HG03196 (cell line): ENCODE data around the gene AKT3.
A peak's percentile ranks its signal among the peaks of the same experiment; 100 is the strongest.

ENCODE experiments used
- ATAC-seq: cut with Tn5 transposase; IDR thresholded peaks from one replicate; pipeline ENCODE4 v1.9.1; 2021; ENCODE audit not compliant: unreplicated experiment

Gene AKT3

GRCh38 chr1:243732637-243733036 lies 117.4 kb downstream of the AKT3 start:
- no peak for ATAC-seq

GRCh38 chr1:243731974-243732625 lies 117.9 kb downstream of the AKT3 start:
- ATAC-seq = no peak

GRCh38 chr1:243731301-243731891 lies 118.6 kb downstream of the AKT3 start:
- ATAC-seq = no peak

DNA sequence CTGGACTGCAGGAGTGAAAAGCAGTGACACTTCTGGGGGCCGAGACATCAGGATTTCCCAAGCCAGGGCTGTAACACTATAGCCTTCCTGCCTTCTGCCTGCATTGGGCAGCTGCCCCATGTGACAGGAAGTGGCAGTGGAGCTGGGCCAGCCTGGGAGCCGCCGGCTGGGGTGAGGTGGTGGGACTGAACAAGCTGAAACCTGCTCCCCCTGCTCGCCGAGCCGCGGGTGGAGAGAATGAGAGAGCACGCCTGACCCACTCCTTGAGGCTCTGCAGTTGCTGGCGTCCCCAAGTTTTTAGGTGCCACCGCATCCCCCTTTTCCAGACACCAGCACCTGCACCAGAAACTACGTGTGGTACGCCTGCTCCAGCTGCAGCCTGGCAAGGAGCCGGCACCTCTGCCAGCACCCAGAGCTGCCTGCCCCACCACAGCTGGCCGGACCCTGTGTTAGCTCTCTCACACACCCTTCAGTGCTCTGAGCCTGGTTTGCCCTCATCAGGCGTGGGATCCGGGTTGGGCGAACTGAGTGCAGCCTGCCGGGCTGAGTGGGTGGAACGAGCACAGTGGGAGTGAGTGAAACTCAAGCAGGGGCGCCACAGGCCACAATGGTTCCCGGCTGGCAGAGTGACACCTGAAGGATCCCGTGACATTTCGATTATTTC lies 119.4 kb downstream of the AKT3 start:
- ATAC-seq = no peak

DNA sequence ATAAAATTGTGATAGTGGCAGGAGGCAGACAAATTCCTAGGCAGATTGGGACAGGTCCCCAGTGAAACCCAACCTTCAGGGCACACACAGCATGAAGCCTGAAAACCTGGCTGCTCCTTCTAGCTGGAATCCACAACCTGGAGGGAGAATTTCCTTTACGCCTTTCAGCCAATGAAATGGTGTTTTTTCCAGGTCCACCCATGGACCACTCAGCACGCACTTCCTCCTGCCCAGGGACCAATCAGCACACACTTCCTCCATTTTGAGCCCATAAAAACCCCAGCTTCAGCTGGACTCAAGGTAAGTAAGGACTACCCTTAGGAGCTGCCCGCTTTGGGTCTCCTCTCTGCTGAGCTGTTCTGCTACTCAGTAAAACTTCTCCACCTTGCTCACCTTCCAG lies 120.1 kb downstream of the AKT3 start:
- ATAC-seq = no peak

DNA sequence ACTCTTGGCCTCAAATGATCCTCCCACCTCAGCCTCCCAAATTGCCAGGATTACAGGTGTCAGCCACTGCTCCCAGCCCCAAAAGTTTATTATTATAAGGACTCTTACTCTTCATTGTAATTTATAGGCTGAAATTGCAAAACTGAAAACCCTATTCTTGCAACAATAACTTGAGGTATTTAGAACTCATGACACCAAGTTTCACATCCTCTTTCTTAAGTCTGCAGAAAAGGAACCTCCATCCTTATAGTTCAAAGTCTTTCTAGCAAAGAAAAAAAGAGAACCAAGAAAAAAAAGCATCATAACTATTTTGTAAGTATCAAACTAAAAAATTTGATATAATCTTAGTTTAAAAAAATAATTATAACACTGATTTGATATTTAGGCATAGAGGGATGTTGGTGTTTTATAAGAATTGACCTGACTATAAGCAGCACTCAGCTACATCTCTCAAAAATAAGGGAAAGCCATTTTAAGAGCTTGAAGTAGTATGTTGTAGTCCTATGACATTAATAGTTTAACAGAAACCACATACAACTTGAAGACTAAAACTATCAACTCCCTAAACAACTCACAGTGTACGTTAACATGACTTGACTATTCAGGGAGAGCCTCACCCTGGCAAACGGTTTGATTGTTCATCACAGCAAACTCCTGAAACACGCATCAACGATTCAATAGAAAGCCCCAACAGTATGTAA lies 122.4 kb downstream of the AKT3 start:
- peak; percentile 88 for ATAC-seq

DNA sequence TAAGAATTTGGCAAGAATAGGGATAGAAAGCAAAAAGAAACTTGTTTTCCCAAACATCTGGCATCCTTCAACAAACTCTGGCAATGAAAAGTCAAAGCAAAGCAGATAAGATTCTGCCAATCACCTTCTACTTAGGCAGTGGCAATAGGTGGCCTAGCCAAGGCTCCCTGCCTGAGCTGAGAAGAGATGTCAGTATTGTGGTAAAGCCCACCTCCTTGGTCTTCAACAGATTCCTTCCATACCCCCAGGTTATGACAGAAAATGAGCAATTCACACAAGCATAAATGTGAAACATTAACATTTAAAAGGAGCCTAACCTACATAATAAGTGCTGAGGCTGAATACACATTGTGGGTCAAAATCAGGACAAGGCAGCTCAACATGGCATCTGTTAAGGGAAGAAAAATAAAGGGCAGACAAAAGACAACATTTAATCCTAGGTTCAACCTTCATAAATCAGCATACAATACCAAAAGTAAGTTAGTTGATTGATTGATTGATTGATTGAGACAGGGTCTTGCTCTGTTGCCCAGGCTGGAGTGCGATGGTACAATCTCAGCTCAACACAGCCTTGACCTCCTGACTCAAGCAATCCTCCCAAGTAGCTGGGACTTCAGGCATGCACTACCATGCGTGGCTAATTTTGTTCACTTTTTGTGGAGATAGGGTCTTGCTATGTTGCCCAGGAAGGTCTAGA lies 123.1 kb downstream of the AKT3 start:
- peak; percentile 22 for ATAC-seq

DNA sequence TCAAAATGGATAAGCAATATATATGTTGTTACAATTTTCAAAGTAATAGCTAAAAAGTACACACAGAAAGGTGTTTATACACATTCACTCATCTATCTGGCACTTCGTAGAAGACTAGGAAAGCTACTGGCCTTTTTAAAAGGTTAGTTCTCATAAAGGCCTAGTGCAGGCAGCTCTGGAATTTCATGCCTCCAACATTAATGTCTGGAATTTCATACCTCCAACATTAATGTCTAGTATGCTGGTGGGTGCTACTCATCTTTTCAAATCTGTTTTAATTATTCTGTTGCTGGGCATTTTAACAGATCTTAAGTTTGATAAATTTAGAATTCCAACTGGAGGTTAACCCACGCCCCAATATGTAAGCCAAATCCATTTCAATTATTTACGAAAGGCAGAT lies 124.2 kb downstream of the AKT3 start:
- no peak for ATAC-seq

DNA sequence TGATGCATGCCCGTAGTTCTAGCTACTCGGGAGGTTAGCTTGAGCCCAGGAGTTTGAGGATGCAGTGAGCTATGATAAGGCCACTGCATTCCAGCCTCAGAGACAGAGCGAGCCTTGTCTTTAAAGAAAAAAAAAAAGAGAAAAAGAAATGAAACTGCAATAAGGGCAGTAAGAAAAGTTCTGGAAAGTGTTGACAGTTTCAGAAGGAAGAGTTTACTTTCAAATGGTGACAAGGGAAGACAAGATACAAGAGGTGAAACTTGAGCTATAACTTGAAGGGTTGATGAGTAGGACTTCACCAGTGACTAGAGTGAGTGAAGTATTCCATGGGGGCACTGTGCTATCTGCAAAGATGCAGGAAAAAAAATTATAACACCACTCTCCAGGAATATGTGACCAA lies 125.0 kb downstream of the AKT3 start:
- no peak for ATAC-seq

DNA sequence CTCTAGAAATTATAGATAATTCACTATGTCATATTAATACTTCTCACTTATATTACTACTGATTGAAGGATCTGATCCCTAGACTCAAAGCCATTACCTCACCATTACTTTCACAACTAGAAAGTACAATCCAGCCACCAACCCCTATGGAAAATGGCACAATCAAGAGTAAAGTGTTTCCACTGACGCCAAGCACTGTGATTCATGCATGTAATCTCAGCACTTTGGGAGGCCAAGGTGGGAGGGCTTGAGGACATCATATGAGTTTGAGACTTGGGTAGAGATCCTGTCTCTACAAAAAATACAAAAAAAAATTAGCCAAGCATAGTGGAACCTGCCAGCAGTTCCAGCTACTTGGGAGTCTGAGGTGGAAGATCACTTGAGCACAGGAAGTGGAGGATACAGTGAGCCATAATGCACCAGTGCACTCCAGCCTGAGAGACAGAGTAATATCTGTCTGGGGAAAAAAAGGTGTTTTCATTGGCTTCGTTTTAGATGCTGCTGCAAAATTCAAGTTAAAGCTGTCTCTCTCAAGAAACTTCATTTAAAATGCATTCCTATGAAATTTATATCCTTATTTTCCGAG lies 126.5 kb downstream of the AKT3 start:
- ATAC-seq = no peak

GRCh38 chr1:243723050-243723449 lies 127.0 kb downstream of the AKT3 start:
- ATAC-seq = no peak

DNA sequence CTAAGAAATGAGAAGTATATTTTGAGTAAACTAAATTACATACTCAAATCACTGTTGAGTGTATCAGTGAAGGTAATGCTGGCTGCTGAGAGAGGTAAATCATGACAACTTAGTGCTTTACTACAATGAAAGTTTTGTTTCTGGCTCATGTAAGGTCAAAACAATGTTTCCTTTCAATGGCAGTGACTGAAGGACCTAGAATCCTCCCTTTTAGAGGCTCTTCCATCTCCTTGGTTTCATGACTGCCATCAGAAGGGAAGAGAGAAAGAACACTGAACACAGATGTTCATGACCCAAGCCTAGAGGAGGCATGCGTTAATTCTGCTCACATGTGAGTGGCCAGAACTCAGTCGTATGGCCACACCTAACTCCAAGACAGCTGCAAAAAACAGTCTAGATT lies 130.6 kb downstream of the AKT3 start:
- ATAC-seq = no peak

GRCh38 chr1:243718893-243719292 lies 131.2 kb downstream of the AKT3 start:
- no peak for ATAC-seq

DNA sequence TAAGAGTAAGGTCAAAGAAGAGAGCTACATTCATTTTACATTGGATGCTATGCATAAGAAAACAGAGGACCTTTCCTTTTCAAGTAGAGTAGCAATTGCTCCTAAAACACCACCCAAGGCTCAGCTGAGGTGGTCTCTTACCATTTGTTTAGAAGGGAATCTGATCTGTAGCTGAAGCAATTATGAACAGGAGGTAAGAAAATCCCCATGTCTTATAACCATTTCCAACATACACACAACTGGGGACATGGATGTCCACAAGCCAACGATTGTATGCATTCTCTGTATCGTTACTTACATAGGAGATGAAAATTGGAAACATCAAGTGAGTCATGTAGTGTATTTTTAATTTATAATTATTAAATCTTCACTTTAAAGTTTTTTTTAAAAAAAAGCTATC lies 132.0 kb downstream of the AKT3 start:
- no peak for ATAC-seq

GRCh38 chr1:243716906-243717305 lies 133.1 kb downstream of the AKT3 start:
- ATAC-seq = no peak

DNA sequence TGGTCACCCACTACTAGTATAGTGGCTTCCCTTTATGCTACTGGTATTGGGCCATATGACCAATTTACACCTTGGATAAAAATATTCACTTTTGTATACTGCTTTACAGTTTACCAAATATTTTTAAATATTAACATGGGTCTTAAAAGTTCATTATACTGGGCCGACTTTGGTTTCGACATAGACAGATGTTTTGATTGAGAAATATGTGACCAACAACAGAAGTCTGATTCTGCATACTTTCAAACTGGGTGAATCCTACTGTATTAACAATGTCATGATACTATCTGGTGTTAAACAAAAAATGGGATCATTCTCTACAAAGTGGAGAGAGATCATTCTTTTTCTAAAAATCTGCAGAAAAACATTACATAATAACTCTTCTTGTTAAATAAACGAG lies 134.8 kb downstream of the AKT3 start:
- ATAC-seq = no peak

DNA sequence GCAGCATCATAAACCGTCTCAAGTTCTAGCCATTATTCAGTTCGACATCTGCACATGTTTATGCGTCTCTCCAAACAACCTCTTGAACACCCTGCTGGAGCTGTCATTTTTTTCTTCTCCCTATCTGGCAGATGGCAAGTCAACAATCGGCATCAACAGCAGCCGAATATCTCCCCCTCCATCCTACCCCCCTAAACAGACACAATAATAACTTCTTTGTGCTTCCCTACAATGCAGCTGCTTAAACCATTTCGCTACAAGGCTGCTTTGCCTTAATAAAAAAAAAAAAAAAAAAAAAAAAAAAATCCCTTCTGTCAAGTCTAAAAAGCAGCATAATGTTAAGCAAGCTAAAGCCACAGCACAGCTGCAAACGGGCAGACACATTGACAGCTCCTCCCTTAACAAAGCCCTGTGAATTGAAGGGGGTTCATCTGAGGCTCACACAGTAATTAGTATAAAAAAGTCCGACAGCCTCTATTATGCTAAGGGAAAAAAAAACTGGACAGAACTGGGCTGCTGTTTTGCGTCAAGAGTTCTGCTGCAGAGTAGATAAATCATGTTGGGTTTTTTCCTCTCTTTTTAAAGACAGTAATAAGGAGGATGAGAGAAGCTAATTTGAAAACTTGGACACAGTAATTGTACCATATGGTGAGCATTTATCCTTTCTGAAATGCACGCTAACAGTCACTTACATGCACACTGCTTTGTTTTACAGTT lies 136.4 kb downstream of the AKT3 start:
- no peak for ATAC-seq

GRCh38 chr1:243712941-243713340 lies 137.1 kb downstream of the AKT3 start:
- ATAC-seq = no peak

GRCh38 chr1:243712242-243712641 lies 137.8 kb downstream of the AKT3 start:
- ATAC-seq = no peak

DNA sequence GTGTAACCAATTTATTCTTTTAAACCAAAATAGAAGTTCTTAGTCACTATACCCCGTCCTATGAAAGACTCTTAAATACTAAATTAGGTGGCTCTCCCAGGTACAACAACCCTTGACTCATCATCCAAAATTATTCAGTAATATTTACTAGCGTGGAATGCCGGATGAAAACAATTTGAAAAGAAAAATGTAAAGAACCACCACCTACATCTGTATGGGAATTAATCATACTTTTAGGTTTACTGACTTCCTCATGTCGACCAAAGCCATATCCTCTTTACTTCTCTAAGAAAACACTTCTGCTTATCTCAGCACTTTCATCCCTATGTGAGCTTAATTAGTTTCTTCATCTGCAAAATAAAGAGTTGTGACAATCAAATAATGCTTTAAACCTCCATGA lies 139.6 kb downstream of the AKT3 start:
- ATAC-seq = no peak
